CD14-positive monocyte (primary cell): ENCODE data around the gene KCNJ5. TPM values are rescaled to one million over a fixed set of nuclear protein-coding genes. Genes with fewer than 3 reads are reported as not detected.

Experiments
- DNase-seq, 3 donors: peaks; one replicate each; pipeline ENCODE4 v3.0.0-alpha.2; 2011 to 2022
- H2AFZ ChIP-seq: 2 replicates; pipeline ENCODE4 v1.6.0; 2012; ENCODE audit warnings: mild to moderate bottlenecking, low read depth, low read length, inconsistent platforms; ENCODE audit not compliant: insufficient read depth, poor library complexity, severe bottlenecking
- H3K27ac ChIP-seq, 2 donors: 1 replicate in 1 of 2; 2 replicates in 1 of 2; pipeline ENCODE4 v1.5.1; 2012 to 2013; ENCODE audit warnings: low read length in 2 of 2, control low read depth in 1 of 2, inconsistent platforms in 1 of 2, low read depth in 1 of 2, mild to moderate bottlenecking in 1 of 2
- H3K27me3 ChIP-seq, 2 donors: one replicate each; pipeline versions ENCODE4 v1.6.0 to v1.6.1; 2011 to 2013; ENCODE audit warnings: low read length in 2 of 2; ENCODE audit not compliant: control insufficient read depth in 2 of 2, insufficient read depth in 2 of 2
- H3K36me3 ChIP-seq, 2 donors: replicated peaks in 1 of 2; 1 replicate in 1 of 2; 2 replicates in 1 of 2; pipeline versions ENCODE4 v1.5.1 to v1.6.1; 2012 to 2013; ENCODE audit warnings: low read length in 2 of 2, control low read depth in 1 of 2, inconsistent platforms in 1 of 2, mild to moderate bottlenecking in 1 of 2; ENCODE audit not compliant: insufficient read depth in 2 of 2, control insufficient read depth in 1 of 2
- H3K4me1 ChIP-seq, 2 donors: 1 replicate in 1 of 2; 2 replicates in 1 of 2; pipeline versions ENCODE4 v1.5.1 to v1.6.1; 2012 to 2013; ENCODE audit warnings: low read length in 2 of 2, control low read depth in 1 of 2, inconsistent platforms in 1 of 2, mild to moderate bottlenecking in 1 of 2, moderate library complexity in 1 of 2; ENCODE audit not compliant: insufficient read depth in 2 of 2, control insufficient read depth in 1 of 2
- H3K4me2 ChIP-seq: replicated peaks from 2 replicates; pipeline ENCODE3; 2012; ENCODE audit warnings: low read length, moderate library complexity, mild to moderate bottlenecking; ENCODE audit not compliant: poor library complexity, severe bottlenecking; ENCODE audit errors: extremely low read depth
- H3K4me3 ChIP-seq, 3 experiments: fragments of 200-600 bp in 1 of 3; sonication (generic) in 1 of 3; replicated peaks in 1 of 3; 1 replicate in 2 of 3; 2 replicates in 1 of 3; pipeline ENCODE4 v1.5.1; 2011 to 2013; ENCODE audit warnings: low read length in 3 of 3, mild to moderate bottlenecking in 3 of 3, control low read depth in 2 of 3, low read depth in 2 of 3, inconsistent platforms in 1 of 3, moderate library complexity in 1 of 3
- H3K79me2 ChIP-seq: 2 replicates; pipeline ENCODE4 v1.6.0; 2012; ENCODE audit warnings: mild to moderate bottlenecking, control low read depth, inconsistent platforms, low read length, moderate library complexity; ENCODE audit not compliant: insufficient read depth
- H3K9ac ChIP-seq: 2 replicates; pipeline ENCODE4 v1.6.0; 2017; ENCODE audit warnings: low read length, mild to moderate bottlenecking; ENCODE audit not compliant: insufficient read depth, poor library complexity, severe bottlenecking
- H3K9me3 ChIP-seq, 2 donors: replicated peaks in 1 of 2; 1 replicate in 1 of 2; 2 replicates in 1 of 2; pipeline versions ENCODE4 v1.5.1 to v1.6.1; 2012 to 2013; ENCODE audit warnings: low read length in 2 of 2, control low read depth in 1 of 2; ENCODE audit not compliant: control insufficient read depth in 1 of 2, insufficient read depth in 1 of 2
- H4K20me1 ChIP-seq: 2 replicates; pipeline ENCODE4 v1.6.0; 2012; ENCODE audit warnings: mild to moderate bottlenecking, low read length, control low read depth, moderate library complexity; ENCODE audit not compliant: insufficient read depth
- H3K27ac Mint-ChIP-seq, 7 donors: one replicate each; pipeline ENCODE4 v1.8.0; 2020; ENCODE audit warnings: mild to moderate bottlenecking in 7 of 7, mixed read lengths in 7 of 7, moderate library complexity in 6 of 7, inconsistent platforms in 2 of 7
- H3K27me3 Mint-ChIP-seq, 3 donors: one replicate each; pipeline ENCODE4 v1.8.0; 2021 to 2022; ENCODE audit warnings: low read depth in 3 of 3, mild to moderate bottlenecking in 3 of 3, mixed read lengths in 3 of 3, moderate library complexity in 3 of 3, inconsistent platforms in 1 of 3
- H3K36me3 Mint-ChIP-seq, 2 donors: one replicate each; pipeline ENCODE4 v1.8.0; 2020; ENCODE audit warnings: mixed read lengths in 2 of 2, inconsistent platforms in 1 of 2, mild to moderate bottlenecking in 1 of 2
- H3K4me1 Mint-ChIP-seq: one replicate; pipeline ENCODE4 v1.8.0; 2020; ENCODE audit warnings: mild to moderate bottlenecking, mixed read lengths
- H3K4me3 Mint-ChIP-seq, 2 donors: one replicate each; pipeline ENCODE4 v1.8.0; 2020; ENCODE audit warnings: mild to moderate bottlenecking in 2 of 2, mixed read lengths in 2 of 2, moderate library complexity in 1 of 2
- H3K9me3 Mint-ChIP-seq, 7 donors: one replicate each; pipeline ENCODE4 v1.8.0; 2020 to 2022; ENCODE audit warnings: mixed read lengths in 7 of 7, mild to moderate bottlenecking in 6 of 7, moderate library complexity in 6 of 7, inconsistent platforms in 2 of 7
- WGBS: methylation state at CpG from one replicate; pipeline ENCODE4 v1.1.5; 2013; ENCODE audit warnings: missing lambda C conversion rate; ENCODE audit not compliant: insufficient coverage; 5-methylcytosine and 5-hydroxymethylcytosine counted together
- intact Hi-C, 2 donors: fragments of 100-400 bp; cut with micrococcal nuclease; formaldehyde crosslinking; loops; one replicate each; pipeline versions ENCODE4 v1.15.0 to v1.15.1; 2023
- polyA plus RNA-seq, 3 donors: library from polyadenylated mRNA; depleted of rRNA in 1 of 3; unstranded in 2 of 3; stranded (reverse) in 1 of 3; fragments of 300-500 nt in 2 of 3; fragments of >200 nt in 1 of 3; fragmentation: Illumina TruSeq in 2 of 3; gene quantifications; 1 replicate in 2 of 3; 2 replicates in 1 of 3; pipeline ENCODE4 v1.2.3, GENCODE V29; 2012 to 2021
- TF ChIP-seq, protein P1 (sequence below): fragments of 200-600 bp; IDR thresholded peaks from one replicate; pipeline ENCODE4 v1.8.0; 2022; ENCODE audit warnings: antibody characterized with exemption, mild to moderate bottlenecking

The KCNJ5 gene
- polyA plus RNA-seq, 3 donors, result 0.03 TPM; not detected in 2

DNA sequence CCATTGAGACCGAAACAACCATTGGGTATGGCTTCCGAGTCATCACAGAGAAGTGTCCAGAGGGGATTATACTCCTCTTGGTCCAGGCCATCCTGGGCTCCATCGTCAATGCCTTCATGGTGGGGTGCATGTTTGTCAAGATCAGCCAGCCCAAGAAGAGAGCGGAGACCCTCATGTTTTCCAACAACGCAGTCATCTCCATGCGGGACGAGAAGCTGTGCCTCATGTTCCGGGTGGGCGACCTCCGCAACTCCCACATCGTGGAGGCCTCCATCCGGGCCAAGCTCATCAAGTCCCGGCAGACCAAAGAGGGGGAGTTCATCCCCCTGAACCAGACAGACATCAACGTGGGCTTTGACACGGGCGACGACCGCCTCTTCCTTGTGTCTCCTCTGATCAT is 20.5 kb downstream of the KCNJ5 start:
- H3K9me3 Mint-ChIP-seq, result peaks cover 0 to 6% (median 1%) of the 10 kb centered on the region in 7 donors
- no peak for DNase-seq
- H3K4me1 Mint-ChIP-seq, result peaks cover 35% of the 10 kb centered on the region
- H3K27me3 Mint-ChIP-seq, result peaks cover 0 to 3% (median 1%) of the 10 kb centered on the region in 3 donors
- H3K36me3 Mint-ChIP-seq, result no peaks in the 10 kb centered on the region
- Histone ChIP-seq H2AFZ (no peak overlapping the region), H3K4me3 (no peak overlapping the region), H3K9ac (no peak overlapping the region), H4K20me1 (no peaks in the 10 kb centered on the region), H3K27me3 (no peaks in the 10 kb centered on the region), H3K9me3 (no peaks in the 10 kb centered on the region), H3K4me1 (peaks cover 27 to 28% of the 10 kb centered on the region in 2 donors), H3K27ac (no peak overlapping the region), H3K36me3 (no peaks in the 10 kb centered on the region), H3K4me2 (no peak overlapping the region), H3K79me2 (no peaks in the 10 kb centered on the region)
- peak overlapping the region in 1 of 7 donors; percentile 27 for H3K27ac Mint-ChIP-seq
- 98% methylated on average over 17 of the region's 18 CpGs for WGBS
- intact Hi-C loops, result no loop called here
- TF ChIP-seq, protein P1, sequence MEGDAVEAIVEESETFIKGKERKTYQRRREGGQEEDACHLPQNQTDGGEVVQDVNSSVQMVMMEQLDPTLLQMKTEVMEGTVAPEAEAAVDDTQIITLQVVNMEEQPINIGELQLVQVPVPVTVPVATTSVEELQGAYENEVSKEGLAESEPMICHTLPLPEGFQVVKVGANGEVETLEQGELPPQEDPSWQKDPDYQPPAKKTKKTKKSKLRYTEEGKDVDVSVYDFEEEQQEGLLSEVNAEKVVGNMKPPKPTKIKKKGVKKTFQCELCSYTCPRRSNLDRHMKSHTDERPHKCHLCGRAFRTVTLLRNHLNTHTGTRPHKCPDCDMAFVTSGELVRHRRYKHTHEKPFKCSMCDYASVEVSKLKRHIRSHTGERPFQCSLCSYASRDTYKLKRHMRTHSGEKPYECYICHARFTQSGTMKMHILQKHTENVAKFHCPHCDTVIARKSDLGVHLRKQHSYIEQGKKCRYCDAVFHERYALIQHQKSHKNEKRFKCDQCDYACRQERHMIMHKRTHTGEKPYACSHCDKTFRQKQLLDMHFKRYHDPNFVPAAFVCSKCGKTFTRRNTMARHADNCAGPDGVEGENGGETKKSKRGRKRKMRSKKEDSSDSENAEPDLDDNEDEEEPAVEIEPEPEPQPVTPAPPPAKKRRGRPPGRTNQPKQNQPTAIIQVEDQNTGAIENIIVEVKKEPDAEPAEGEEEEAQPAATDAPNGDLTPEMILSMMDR, result no peak
- no peak overlapping the region for H3K4me3 Mint-ChIP-seq

DNA sequence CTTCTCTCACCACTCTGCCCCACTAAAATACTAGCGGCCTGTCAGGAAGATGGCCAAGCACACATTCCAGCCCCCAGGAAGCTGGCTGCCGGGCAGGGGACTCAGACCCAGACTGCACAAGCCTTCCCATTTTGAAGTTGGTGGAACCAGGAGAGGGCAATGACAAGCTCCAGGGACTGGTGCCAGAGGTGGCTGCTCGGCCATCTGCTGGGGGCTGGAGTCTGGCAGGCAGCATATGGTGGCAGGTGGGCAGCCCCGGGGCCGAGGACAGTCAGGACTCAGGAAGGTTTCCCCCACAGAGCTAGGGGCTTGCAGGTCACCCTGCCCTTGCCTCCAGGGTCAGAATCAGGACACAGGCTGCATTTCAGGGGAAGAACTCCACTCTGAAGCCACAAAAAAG is 22.6 kb downstream of the KCNJ5 start:
- Mint-ChIP-seq H3K4me1 (peaks cover 19% of the 10 kb centered on the region), H3K27me3 (peaks cover 0 to 1% (median 1%) of the 10 kb centered on the region in 3 donors), H3K9me3 (peaks cover 0 to 6% (median 1%) of the 10 kb centered on the region in 7 donors), H3K4me3 (no peak overlapping the region), H3K36me3 (no peaks in the 10 kb centered on the region), H3K27ac (peak overlapping the region in 1 of 7 donors; percentile 63)
- no peaks in the 10 kb centered on the region for H4K20me1 ChIP-seq
- H3K4me1 ChIP-seq, result peaks cover 6 to 8% of the 10 kb centered on the region in 2 donors
- no peak overlapping the region for H3K27ac ChIP-seq
- no peaks in the 10 kb centered on the region for H3K9me3 ChIP-seq
- H2AFZ ChIP-seq, result no peak overlapping the region
- H3K4me2 ChIP-seq, result no peak overlapping the region
- no peak overlapping the region for H3K9ac ChIP-seq
- no peak for DNase-seq
- WGBS, result 100% methylated on average over 4 of the region's 5 CpGs
- no peaks in the 10 kb centered on the region for H3K27me3 ChIP-seq
- H3K4me3 ChIP-seq, result no peak overlapping the region
- intact Hi-C loops, result no loop called here
- H3K79me2 ChIP-seq, result no peaks in the 10 kb centered on the region
- TF ChIP-seq, protein P1, result no peak
- H3K36me3 ChIP-seq, result no peaks in the 10 kb centered on the region
